Pulmonary artery endothelial cell (primary cell): ENCODE results near the gene GAST. TPM values are rescaled to one million over a fixed set of nuclear protein-coding genes. Genes with fewer than 3 reads are reported as not detected.

ENCODE experiments used
- DNase-seq: peaks from one replicate; pipeline ENCODE4 v3.0.0-alpha.2; 2011; ENCODE audit warnings: low read depth, low spot score
- total RNA-seq: library from RNA; depleted of rRNA; stranded (reverse); fragments of >200 nt; gene quantifications from 2 replicates; pipeline ENCODE4 v1.2.3, GENCODE V29; 2014

The GAST gene
- total RNA-seq, 1 donor from 2014 or later = not detected

- no peak for DNase-seq
Observed at GRCh38 chr17:41739661-41740352, 27.7 kb downstream of the GAST start.

- no peak for DNase-seq
Observed at GRCh38 chr17:41740506-41740905, 28.4 kb downstream of the GAST start.

- DNase-seq = no peak
Observed at GRCh38 chr17:41741709-41742108, 29.6 kb downstream of the GAST start.

- no peak for DNase-seq
Observed at GRCh38 chr17:41748275-41748674, 36.1 kb downstream of the GAST start.

- DNase-seq = no peak
Observed at GRCh38 chr17:41750862-41751261, 38.7 kb downstream of the GAST start.

- DNase-seq = no peak
Observed at GRCh38 chr17:41751288-41751687, 39.2 kb downstream of the GAST start.

GRCh38 chr17:41754066-41754465, 41.9 kb downstream of the GAST start:
- no peak for DNase-seq

GRCh38 chr17:41758601-41759000, 46.5 kb downstream of the GAST start:
- no peak for DNase-seq

GRCh38 chr17:41760878-41761277, 48.7 kb downstream of the GAST start:
- DNase-seq = no peak

- no peak for DNase-seq
Observed at GRCh38 chr17:41762391-41762790, 50.3 kb downstream of the GAST start.

GRCh38 chr17:41762841-41763240, 50.7 kb downstream of the GAST start:
- DNase-seq = no peak

- no peak for DNase-seq
Observed at GRCh38 chr17:41763327-41763726, 51.2 kb downstream of the GAST start.

Other genes with a start within 250 kb of the GAST start
- not detected in 2 replicates for gene KRT32, start 244.9 kb upstream of the GAST start, total RNA-seq
- gene KRT35, start 231.2 kb upstream of the GAST start, total RNA-seq = not detected in 2 replicates
- not detected in 2 replicates for gene KRT36, start 222.4 kb upstream of the GAST start, total RNA-seq
- not detected in 2 replicates for gene KRT13, start 206.7 kb upstream of the GAST start, total RNA-seq
- gene KRT15, start 193.4 kb upstream of the GAST start, total RNA-seq = 1.6 and 3.4 TPM in 2 replicates
- gene KRT19, start 184.0 kb upstream of the GAST start, total RNA-seq = 63.6 and 81.6 TPM in 2 replicates
- not detected in 2 replicates for gene KRT9, start 140.3 kb upstream of the GAST start, total RNA-seq
- gene KRT14, start 125.4 kb upstream of the GAST start, total RNA-seq = 0.07 and 0.18 TPM in 2 replicates
- gene KRT16, start 99.6 kb upstream of the GAST start, total RNA-seq = 0.13 and 0.63 TPM in 2 replicates
- 3.1 and 3.8 TPM in 2 replicates for gene KRT17, start 87.8 kb upstream of the GAST start, total RNA-seq
- 66.4 and 81.1 TPM in 2 replicates for gene EIF1, start 23.4 kb upstream of the GAST start, total RNA-seq
- 0.07 and 0.18 TPM in 2 replicates for gene HAP1, start 22.3 kb downstream of the GAST start, total RNA-seq
- 71.6 and 76.9 TPM in 2 replicates for gene JUP, start 74.4 kb downstream of the GAST start, total RNA-seq
- gene P3H4, start 99.6 kb downstream of the GAST start, total RNA-seq = 49.1 and 59.4 TPM in 2 replicates
- gene FKBP10, start 100.7 kb downstream of the GAST start, total RNA-seq = 139 and 196 TPM in 2 replicates
- gene NT5C3B, start 123.9 kb downstream of the GAST start, total RNA-seq = 68.8 and 72.0 TPM in 2 replicates
- gene KLHL10, start 125.5 kb downstream of the GAST start, total RNA-seq = not detected in 2 replicates
- gene KLHL11, start 153.1 kb downstream of the GAST start, total RNA-seq = 24.7 and 35.4 TPM in 2 replicates
- gene ACLY, start 206.6 kb downstream of the GAST start, total RNA-seq = 340 and 356 TPM in 2 replicates
- 0.07 and 0.13 TPM in 2 replicates for gene ODAD4, start 218.3 kb downstream of the GAST start, total RNA-seq